Fibroblast of lung (primary cell): ENCODE measurements around the gene EBF4. TPM values are rescaled to one million over a fixed set of nuclear protein-coding genes. Genes with fewer than 3 reads are reported as not detected.
"Not testable (repeated sequence)": the region's sequence is repeated elsewhere in the genome, so short reads cannot be mapped to it uniquely, and the experiment has no call there.

Experiments
- DNase-seq, 2 donors: peaks; one replicate each; pipeline versions ENCODE4 v3.0.0 to v3.0.0-alpha.2; 2010; ENCODE audit warnings: low read depth in 2 of 2
- H2AFZ ChIP-seq: 2 replicates; pipeline ENCODE4 v1.5.1; 2012; ENCODE audit warnings: low read length, control low read depth, inconsistent platforms
- H3K27ac ChIP-seq: 2 replicates; pipeline ENCODE4 v1.5.1; 2011; ENCODE audit warnings: low read length, control low read depth; ENCODE audit not compliant: insufficient read depth
- H3K27me3 ChIP-seq: 2 replicates; pipeline ENCODE4 v1.5.1; 2011; ENCODE audit warnings: mild to moderate bottlenecking, low read length; ENCODE audit not compliant: control insufficient read depth, insufficient read depth
- H3K36me3 ChIP-seq: 2 replicates; pipeline ENCODE4 v1.5.1; 2011; ENCODE audit warnings: low read length; ENCODE audit not compliant: control insufficient read depth, insufficient read depth
- H3K4me1 ChIP-seq: 2 replicates; pipeline ENCODE4 v1.5.1; 2011; ENCODE audit warnings: low read length; ENCODE audit not compliant: control insufficient read depth, insufficient read depth; ENCODE audit errors: extremely low read depth
- H3K4me2 ChIP-seq: 2 replicates; pipeline ENCODE4 v1.5.1; 2011; ENCODE audit warnings: low read length, control low read depth; ENCODE audit not compliant: insufficient read depth; ENCODE audit errors: extremely low read depth
- H3K4me3 ChIP-seq, 4 experiments: fragments of 200-600 bp in 1 of 4; sonication (generic) in 1 of 4; replicated peaks in 1 of 4; 2 replicates each; pipeline ENCODE4 v1.5.1; 2011 to 2016; ENCODE audit warnings: low read length in 4 of 4, low read depth in 3 of 4, mild to moderate bottlenecking in 3 of 4, control low read depth in 2 of 4, inconsistent platforms in 1 of 4, mixed read lengths in 1 of 4; ENCODE audit not compliant: insufficient read depth in 1 of 4; ENCODE audit errors: control extremely low read depth in 1 of 4
- H3K79me2 ChIP-seq: 2 replicates; pipeline ENCODE4 v1.5.1; 2012; ENCODE audit warnings: mild to moderate bottlenecking, low read length, inconsistent platforms; ENCODE audit not compliant: control insufficient read depth, insufficient read depth
- H3K9ac ChIP-seq: 2 replicates; pipeline ENCODE4 v1.5.1; 2011; ENCODE audit warnings: mild to moderate bottlenecking, low read length, control low read depth; ENCODE audit not compliant: insufficient read depth
- H3K9me3 ChIP-seq: 2 replicates; pipeline ENCODE4 v1.5.1; 2012; ENCODE audit warnings: low read depth, low read length; ENCODE audit not compliant: control insufficient read depth, insufficient read depth
- H4K20me1 ChIP-seq: 2 replicates; pipeline ENCODE4 v1.5.1; 2011; ENCODE audit warnings: low read length; ENCODE audit not compliant: control insufficient read depth, insufficient read depth; ENCODE audit errors: extremely low read depth
- EZH2 ChIP-seq: IDR thresholded peaks from 2 replicates; pipeline ENCODE4 v1.5.1; 2012; ENCODE audit warnings: low read length, control low read depth, mild to moderate bottlenecking; ENCODE audit errors: missing control alignments
- polyA plus RNA-seq, 2 donors: library from polyadenylated mRNA; depleted of rRNA in 1 of 2; stranded (reverse) in 1 of 2; unstranded in 1 of 2; fragments of >200 nt; gene quantifications; 2 replicates each; pipeline ENCODE4 v1.2.1, GENCODE V29; 2011 to 2012; ENCODE audit warnings: missing spikeins in 1 of 2
- total RNA-seq: library from RNA; depleted of rRNA; stranded (reverse); fragments of >200 nt; gene quantifications from 2 replicates; pipeline ENCODE4 v1.2.1, GENCODE V29; 2014
- TF ChIP-seq, protein P1 (sequence below), 2 donors: IDR thresholded peaks in 1 of 2; conservative IDR thresholded peaks in 1 of 2; 1 replicate in 1 of 2; 2 replicates in 1 of 2; pipeline ENCODE4 v1.5.1; 2011 to 2012; ENCODE audit warnings: low read length in 2 of 2, control low read depth in 1 of 2, inconsistent platforms in 1 of 2, low read depth in 1 of 2, mild to moderate bottlenecking in 1 of 2

EBF4 gene
- total and polyA plus RNA-seq, 2 donors (not counting 1 experiment from before 2014, with no cell fraction given), result 0.35 to 0.99 TPM

DNA sequence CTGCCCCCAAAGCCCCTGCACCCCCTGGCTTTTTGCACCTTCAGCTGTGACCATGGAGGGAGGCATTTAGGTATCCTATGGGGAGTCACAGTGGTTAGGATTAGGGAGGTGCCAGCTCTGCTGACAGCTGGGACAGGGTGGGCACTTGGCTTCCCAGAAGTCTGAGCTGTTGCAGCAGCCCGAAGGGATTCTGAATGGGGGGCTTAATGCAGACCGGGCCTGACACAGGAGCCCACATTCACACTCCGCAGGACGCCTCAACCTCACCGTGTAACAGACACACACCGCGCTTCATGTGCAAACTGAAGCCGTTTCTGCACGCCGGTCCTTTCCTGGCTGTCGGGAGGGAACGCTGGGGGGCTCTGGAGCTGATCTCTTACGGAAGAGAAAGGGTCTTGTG is 1.9 kb downstream of the EBF4 start:
- H3K79me2 ChIP-seq, result no peaks in the 10 kb centered on the region
- H3K27me3 ChIP-seq, result peaks cover 48% of the 10 kb centered on the region
- DNase-seq, result no peak
- no peak overlapping the region for H3K9ac ChIP-seq
- no peak overlapping the region for H3K4me2 ChIP-seq
- no peaks in the 10 kb centered on the region for H3K9me3 ChIP-seq
- no peak overlapping the region for H2AFZ ChIP-seq
- TF ChIP-seq, protein P1, sequence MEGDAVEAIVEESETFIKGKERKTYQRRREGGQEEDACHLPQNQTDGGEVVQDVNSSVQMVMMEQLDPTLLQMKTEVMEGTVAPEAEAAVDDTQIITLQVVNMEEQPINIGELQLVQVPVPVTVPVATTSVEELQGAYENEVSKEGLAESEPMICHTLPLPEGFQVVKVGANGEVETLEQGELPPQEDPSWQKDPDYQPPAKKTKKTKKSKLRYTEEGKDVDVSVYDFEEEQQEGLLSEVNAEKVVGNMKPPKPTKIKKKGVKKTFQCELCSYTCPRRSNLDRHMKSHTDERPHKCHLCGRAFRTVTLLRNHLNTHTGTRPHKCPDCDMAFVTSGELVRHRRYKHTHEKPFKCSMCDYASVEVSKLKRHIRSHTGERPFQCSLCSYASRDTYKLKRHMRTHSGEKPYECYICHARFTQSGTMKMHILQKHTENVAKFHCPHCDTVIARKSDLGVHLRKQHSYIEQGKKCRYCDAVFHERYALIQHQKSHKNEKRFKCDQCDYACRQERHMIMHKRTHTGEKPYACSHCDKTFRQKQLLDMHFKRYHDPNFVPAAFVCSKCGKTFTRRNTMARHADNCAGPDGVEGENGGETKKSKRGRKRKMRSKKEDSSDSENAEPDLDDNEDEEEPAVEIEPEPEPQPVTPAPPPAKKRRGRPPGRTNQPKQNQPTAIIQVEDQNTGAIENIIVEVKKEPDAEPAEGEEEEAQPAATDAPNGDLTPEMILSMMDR (conservative IDR thresholded peaks at IDR 0.05 in 1 of 2, IDR thresholded peaks at IDR 0.05 in 1 of 2; ENCODE audit: low read depth in 1 of 2, low read length in 2 of 2), result no peak
- TF ChIP-seq EZH2, result no peak
- no peak overlapping the region for H3K27ac ChIP-seq
- no peak overlapping the region for H3K4me3 ChIP-seq
- no peaks in the 10 kb centered on the region for H3K36me3 ChIP-seq
- H3K4me1 ChIP-seq, result no peaks in the 10 kb centered on the region
- H4K20me1 ChIP-seq, result no peaks in the 10 kb centered on the region

GRCh38 chr20:2695206-2695983 is 2.8 kb downstream of the EBF4 start:
- H3K79me2 ChIP-seq, result no peaks in the 10 kb centered on the region
- H3K9ac ChIP-seq, result no peak overlapping the region
- H3K36me3 ChIP-seq, result no peaks in the 10 kb centered on the region
- no peak for DNase-seq
- H3K27ac ChIP-seq, result no peak overlapping the region
- no peak overlapping the region for H3K4me3 ChIP-seq
- no peaks in the 10 kb centered on the region for H4K20me1 ChIP-seq
- H2AFZ ChIP-seq, result no peak overlapping the region
- H3K9me3 ChIP-seq, result no peaks in the 10 kb centered on the region
- H3K27me3 ChIP-seq, result peaks cover 55% of the 10 kb centered on the region
- no peak overlapping the region for H3K4me2 ChIP-seq
- no peak for TF ChIP-seq EZH2
- no peaks in the 10 kb centered on the region for H3K4me1 ChIP-seq

DNA sequence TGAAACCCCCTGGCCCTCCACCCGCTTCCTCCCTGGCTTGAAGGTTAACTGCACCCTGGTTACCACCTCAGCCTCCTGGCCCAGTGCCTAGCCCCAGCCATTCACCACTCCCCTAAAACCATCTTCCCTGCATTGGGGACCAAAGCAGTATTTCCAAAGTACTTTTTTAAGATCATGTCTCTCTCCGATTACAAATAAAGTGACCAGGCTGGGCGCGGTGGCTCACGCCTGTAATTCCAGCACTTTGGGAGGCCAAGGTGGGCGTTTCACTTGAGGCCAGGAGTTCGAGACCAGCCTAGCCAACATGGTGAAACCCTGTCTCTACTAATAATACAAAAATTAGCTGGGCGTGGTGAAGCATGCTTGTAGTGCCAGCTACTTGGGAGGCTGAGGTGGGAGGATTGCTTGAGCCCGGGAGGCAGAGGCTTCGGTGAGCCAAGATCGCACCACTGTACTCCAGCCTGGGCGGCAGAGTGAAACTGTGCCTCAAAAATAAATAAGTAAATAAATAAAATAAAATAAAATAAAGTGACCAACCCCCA is 3.5 kb downstream of the EBF4 start:
- not testable (repeated sequence) for DNase-seq

GRCh38 chr20:2696646-2697045 is 4.1 kb downstream of the EBF4 start:
- Histone ChIP-seq H3K79me2 (no peaks in the 10 kb centered on the region), H3K4me2 (no peak overlapping the region), H3K27me3 (peaks cover 47% of the 10 kb centered on the region), H3K36me3 (no peaks in the 10 kb centered on the region), H3K4me3 (no peak overlapping the region), H4K20me1 (no peaks in the 10 kb centered on the region), H3K9me3 (no peaks in the 10 kb centered on the region), H3K4me1 (no peaks in the 10 kb centered on the region), H3K27ac (no peak overlapping the region), H2AFZ (no peak overlapping the region), H3K9ac (no peak overlapping the region)
- TF ChIP-seq EZH2, result no peak
- TF ChIP-seq, protein P1 (conservative IDR thresholded peaks at IDR 0.05 in 1 of 2, IDR thresholded peaks at IDR 0.05 in 1 of 2; ENCODE audit: low read depth in 1 of 2, low read length in 2 of 2), result no peak
- DNase-seq, result no peak

More for the DNA sequence above, 3.5 kb downstream of the EBF4 start:
- H3K27ac ChIP-seq, H3K4me3 ChIP-seq, H3K9ac ChIP-seq, H2AFZ ChIP-seq, H3K4me2 ChIP-seq, H3K36me3 ChIP-seq, H3K9me3 ChIP-seq, H3K4me1 ChIP-seq, H3K79me2 ChIP-seq, H4K20me1 ChIP-seq: not testable (repeated sequence)
- peaks cover 53% of the 10 kb centered on the region for H3K27me3 ChIP-seq
